Astrocyte (in vitro differentiated cells and primary cell): ENCODE data around the gene DPP8. TPM values are rescaled to one million over a fixed set of nuclear protein-coding genes. Genes with fewer than 3 reads are reported as not detected.
"Not testable (repeated sequence)": the region's sequence is repeated elsewhere in the genome, so short reads cannot be mapped to it uniquely, and the experiment has no call there.

ENCODE experiments used
- DNase-seq: peaks from one replicate; pipeline ENCODE4 v3.0.0-alpha.2; 2010; ENCODE audit warnings: low read depth
- FAIRE-seq: peaks from 2 replicates; lab custom pipeline; 2011; peaks lifted over from hg19 to GRCh38; lab: Jason Lieb, UNC
- H2AFZ ChIP-seq: 2 replicates; pipeline ENCODE4 v1.6.0; 2012; ENCODE audit warnings: low read depth, low read length, inconsistent platforms
- H3K27ac ChIP-seq: 2 replicates; pipeline ENCODE4 v1.5.1; 2011; ENCODE audit warnings: low read depth, low read length, inconsistent platforms
- H3K27me3 ChIP-seq: 2 replicates; pipeline ENCODE4 v1.6.0; 2011; ENCODE audit warnings: low read length, inconsistent platforms; ENCODE audit not compliant: insufficient read depth
- H3K36me3 ChIP-seq: 2 replicates; pipeline ENCODE4 v1.5.1; 2011; ENCODE audit warnings: low read length, inconsistent platforms; ENCODE audit not compliant: insufficient read depth
- H3K4me1 ChIP-seq: 2 replicates; pipeline ENCODE4 v1.5.1; 2011; ENCODE audit warnings: low read length, inconsistent platforms; ENCODE audit not compliant: insufficient read depth
- H3K4me2 ChIP-seq: 2 replicates; pipeline ENCODE4 v1.6.0; 2012; ENCODE audit warnings: low read length, inconsistent platforms
- H3K4me3 ChIP-seq: 2 replicates; pipeline ENCODE4 v1.5.1; 2011; ENCODE audit warnings: low read depth, mild to moderate bottlenecking, low read length, inconsistent platforms; ENCODE audit not compliant: insufficient read depth
- H3K79me2 ChIP-seq: 2 replicates; pipeline ENCODE4 v1.6.0; 2012; ENCODE audit warnings: mild to moderate bottlenecking, low read length, inconsistent platforms; ENCODE audit not compliant: insufficient read depth
- H3K9ac ChIP-seq: 2 replicates; pipeline ENCODE4 v1.6.0; 2012; ENCODE audit warnings: mild to moderate bottlenecking, low read length, inconsistent platforms
- H3K9me3 ChIP-seq: 2 replicates; pipeline ENCODE4 v1.5.1; 2012; ENCODE audit warnings: low read depth, mild to moderate bottlenecking, low read length, inconsistent platforms; ENCODE audit not compliant: insufficient read depth
- H4K20me1 ChIP-seq: 2 replicates; pipeline ENCODE4 v1.6.0; 2012; ENCODE audit warnings: low read length, inconsistent platforms; ENCODE audit not compliant: insufficient read depth
- H3K27ac Mint-ChIP-seq: one replicate; pipeline ENCODE4 v1.8.0; 2021; ENCODE audit warnings: mild to moderate bottlenecking, mixed read lengths; ENCODE audit not compliant: unreplicated experiment
- H3K27me3 Mint-ChIP-seq: one replicate; pipeline ENCODE4 v1.8.0; 2021; ENCODE audit warnings: low read depth, mixed read lengths; ENCODE audit not compliant: unreplicated experiment
- H3K36me3 Mint-ChIP-seq: one replicate; pipeline ENCODE4 v1.8.0; 2021; ENCODE audit warnings: low read depth, mixed read lengths; ENCODE audit not compliant: unreplicated experiment
- H3K4me1 Mint-ChIP-seq: one replicate; pipeline ENCODE4 v1.8.0; 2021; ENCODE audit warnings: low read depth, mixed read lengths; ENCODE audit not compliant: unreplicated experiment
- H3K4me3 Mint-ChIP-seq: one replicate; pipeline ENCODE4 v1.8.0; 2021; ENCODE audit warnings: mild to moderate bottlenecking, moderate library complexity, mixed read lengths; ENCODE audit not compliant: unreplicated experiment
- H3K9me3 Mint-ChIP-seq: one replicate; pipeline ENCODE4 v1.8.0; 2021; ENCODE audit warnings: mild to moderate bottlenecking, mixed read lengths; ENCODE audit not compliant: unreplicated experiment
- CTCF ChIP-seq: IDR thresholded peaks from 2 replicates; pipeline ENCODE4 v1.5.1; 2011; ENCODE audit warnings: low read depth, mild to moderate bottlenecking, inconsistent platforms, low read length, moderate library complexity; ENCODE audit not compliant: insufficient read depth
- EZH2 ChIP-seq: IDR thresholded peaks from 2 replicates; pipeline ENCODE4 v1.6.1; 2012; ENCODE audit warnings: mild to moderate bottlenecking, low read length, inconsistent platforms; ENCODE audit not compliant: insufficient read depth
- total RNA-seq: library from RNA; stranded (reverse); gene quantifications from 2 replicates; pipeline ENCODE4 v1.2.1, GENCODE V29; 2021

The DPP8 gene
- total RNA-seq, 1 donor from 2014 or later = 29.5 TPM

- peaks cover 5% of the 10 kb centered on the region for H3K4me1 ChIP-seq
- DNase-seq (no peak), FAIRE-seq (no peak)
- TF ChIP-seq CTCF = no peak
- TF ChIP-seq EZH2 = no peak
- H2AFZ ChIP-seq = no peak overlapping the region
- H3K27ac Mint-ChIP-seq = no peak overlapping the region
- no peaks in the 10 kb centered on the region for H3K79me2 ChIP-seq
- H3K4me2 ChIP-seq = no peak overlapping the region
- peaks cover 18% of the 10 kb centered on the region for H3K27me3 Mint-ChIP-seq
- H3K9me3 Mint-ChIP-seq = no peaks in the 10 kb centered on the region
- H4K20me1 ChIP-seq = peaks cover 4% of the 10 kb centered on the region
- H3K9ac ChIP-seq = no peak overlapping the region
- H3K27ac ChIP-seq = no peak overlapping the region
- H3K4me3 Mint-ChIP-seq = no peak overlapping the region
- H3K4me1 Mint-ChIP-seq = peaks cover 15% of the 10 kb centered on the region
- no peaks in the 10 kb centered on the region for H3K9me3 ChIP-seq
- H3K4me3 ChIP-seq = no peak overlapping the region
- peaks cover 13% of the 10 kb centered on the region for H3K27me3 ChIP-seq
- H3K36me3 ChIP-seq = no peaks in the 10 kb centered on the region
- peaks cover 15% of the 10 kb centered on the region for H3K36me3 Mint-ChIP-seq
These were observed 117.5 kb downstream of the DPP8 start for GRCh38 chr15:65399997-65400396.

GRCh38 chr15:65399001-65399706 is 118.3 kb downstream of the DPP8 start:
- Mint-ChIP-seq H3K27ac (no peak overlapping the region), H3K9me3 (no peaks in the 10 kb centered on the region), H3K27me3 (peaks cover 18% of the 10 kb centered on the region), H3K36me3 (peaks cover 21% of the 10 kb centered on the region), H3K4me3 (no peak overlapping the region), H3K4me1 (peaks cover 15% of the 10 kb centered on the region)
- no peak for DNase-seq
- no peak overlapping the region for H2AFZ ChIP-seq
- H3K9ac ChIP-seq = no peak overlapping the region
- H3K36me3 ChIP-seq = no peaks in the 10 kb centered on the region
- FAIRE-seq = no peak
- H3K4me1 ChIP-seq = peaks cover 5% of the 10 kb centered on the region
- TF ChIP-seq CTCF = no peak
- no peak for TF ChIP-seq EZH2
- H3K4me2 ChIP-seq = no peak overlapping the region
- no peaks in the 10 kb centered on the region for H3K9me3 ChIP-seq
- H3K79me2 ChIP-seq = no peaks in the 10 kb centered on the region
- H4K20me1 ChIP-seq = peaks cover 8% of the 10 kb centered on the region
- H3K27me3 ChIP-seq = peaks cover 13% of the 10 kb centered on the region
- no peak overlapping the region for H3K4me3 ChIP-seq
- no peak overlapping the region for H3K27ac ChIP-seq

- not testable (repeated sequence) for H3K4me2 ChIP-seq, H2AFZ ChIP-seq, H3K4me3 ChIP-seq, H3K27ac Mint-ChIP-seq, H3K9ac ChIP-seq, H3K4me3 Mint-ChIP-seq, H3K27ac ChIP-seq, H3K36me3 ChIP-seq, H3K79me2 ChIP-seq, FAIRE-seq, H3K9me3 Mint-ChIP-seq, H3K4me1 ChIP-seq, DNase-seq, H3K9me3 ChIP-seq
- peaks cover 13% of the 10 kb centered on the region for H4K20me1 ChIP-seq
- peaks cover 15% of the 10 kb centered on the region for H3K27me3 Mint-ChIP-seq
- peaks cover 22% of the 10 kb centered on the region for H3K36me3 Mint-ChIP-seq
- H3K27me3 ChIP-seq = peaks cover 13% of the 10 kb centered on the region
- H3K4me1 Mint-ChIP-seq = peaks cover 15% of the 10 kb centered on the region
These were observed 119.0 kb downstream of the DPP8 start for GRCh38 chr15:65398486-65398885.
